HG02840 (cell line): ENCODE measurements around the gene LRRC73.
"Not testable (repeated sequence)": the region's sequence is repeated elsewhere in the genome, so short reads cannot be mapped to it uniquely, and the experiment has no call there.

Source experiments
- ATAC-seq: cut with Tn5 transposase; IDR thresholded peaks from one replicate; pipeline ENCODE4 v1.9.1; 2021; ENCODE audit warnings: mild to moderate bottlenecking, moderate library complexity, moderate number of reproducible peaks; ENCODE audit not compliant: unreplicated experiment, low FRiP score

LRRC73 gene

DNA sequence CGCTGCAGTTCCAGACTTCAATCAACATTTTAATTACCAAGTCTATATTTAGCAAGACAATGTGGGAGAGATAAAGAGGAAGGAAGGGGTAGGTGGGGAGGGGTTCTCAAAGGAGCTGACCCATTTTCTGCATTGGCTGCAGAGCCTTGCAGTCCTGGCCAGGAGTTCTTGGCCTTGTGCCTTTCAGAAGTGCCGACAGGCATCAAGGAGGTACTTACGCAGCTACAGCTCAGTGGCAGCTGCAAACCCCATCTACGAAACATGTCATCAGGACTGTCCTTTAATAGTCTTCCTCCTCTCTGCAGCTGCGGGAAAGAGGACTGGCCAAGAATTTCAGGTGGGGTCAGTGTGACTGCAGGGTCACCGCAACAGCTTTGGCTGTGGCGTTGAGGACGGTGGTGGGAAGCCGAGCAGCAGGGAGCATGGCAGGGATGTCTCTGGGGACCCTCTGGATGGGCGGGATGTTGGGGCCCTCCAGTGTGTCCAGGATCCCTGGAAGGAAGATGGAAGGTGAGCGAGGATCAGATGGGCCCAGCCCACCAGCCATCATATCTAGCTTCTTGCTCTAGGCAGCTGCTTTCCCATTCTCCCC is 1.8 kb upstream of the LRRC73 start:
- no peak for ATAC-seq

DNA sequence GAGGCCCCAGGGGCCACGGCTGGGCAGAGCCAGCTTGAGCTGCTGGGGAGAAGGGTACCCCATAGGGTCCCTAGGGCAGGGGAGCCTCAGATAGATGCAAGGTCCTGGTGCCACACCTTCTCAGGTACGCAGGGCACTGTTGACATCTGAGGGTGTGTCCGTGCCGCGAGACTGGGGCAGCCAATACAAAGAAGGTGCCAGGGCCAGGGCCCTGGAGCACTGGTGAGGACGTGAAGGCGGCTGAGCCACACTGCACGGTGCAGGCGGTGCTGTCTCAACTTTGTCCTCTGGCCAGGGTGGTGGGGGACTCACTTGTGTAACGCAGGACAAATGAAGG is 649 bp upstream of the LRRC73 start:
- ATAC-seq = no peak

DNA sequence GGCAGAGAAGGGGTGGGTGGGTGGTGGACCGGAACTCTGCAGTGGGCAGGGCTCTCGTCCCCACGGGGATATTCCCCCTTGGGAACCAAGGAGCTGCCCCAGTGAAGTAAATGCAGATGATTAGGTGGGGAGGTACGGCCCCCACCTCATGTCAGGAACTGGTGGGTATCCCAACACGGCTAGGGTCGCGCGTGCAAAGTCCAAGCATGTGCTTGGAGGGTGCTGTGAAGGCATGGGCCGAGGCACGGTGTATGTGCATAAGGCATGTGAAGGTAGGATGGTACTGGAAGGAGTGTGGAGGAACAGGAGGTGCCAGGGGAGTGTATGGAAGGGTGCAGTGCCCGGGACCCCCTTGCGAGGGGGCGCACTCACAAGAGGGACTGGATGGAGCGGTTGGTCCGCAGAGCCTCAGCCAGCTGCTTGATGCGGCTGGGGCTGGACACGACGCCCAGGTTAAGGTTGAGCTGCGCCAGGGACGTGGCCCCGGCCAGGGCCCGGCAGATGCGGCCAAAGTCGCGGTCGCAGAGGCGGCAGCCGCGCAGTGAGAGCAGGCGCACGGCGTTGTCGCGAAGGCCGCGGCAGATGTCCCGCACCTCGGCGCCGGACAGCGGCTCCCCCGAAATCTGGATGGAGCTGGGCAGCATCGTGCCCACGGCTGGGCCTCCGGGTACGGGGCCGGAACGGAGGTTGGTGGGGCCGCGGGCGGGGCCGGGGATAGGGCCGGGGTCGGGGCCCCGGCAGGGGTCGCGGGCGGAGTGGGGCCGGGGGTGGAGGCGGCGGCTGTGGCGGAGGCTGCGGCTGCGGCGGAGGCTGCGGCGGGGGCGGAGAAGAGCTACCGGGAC is 783 bp downstream of the LRRC73 start:
- ATAC-seq = no peak

DNA sequence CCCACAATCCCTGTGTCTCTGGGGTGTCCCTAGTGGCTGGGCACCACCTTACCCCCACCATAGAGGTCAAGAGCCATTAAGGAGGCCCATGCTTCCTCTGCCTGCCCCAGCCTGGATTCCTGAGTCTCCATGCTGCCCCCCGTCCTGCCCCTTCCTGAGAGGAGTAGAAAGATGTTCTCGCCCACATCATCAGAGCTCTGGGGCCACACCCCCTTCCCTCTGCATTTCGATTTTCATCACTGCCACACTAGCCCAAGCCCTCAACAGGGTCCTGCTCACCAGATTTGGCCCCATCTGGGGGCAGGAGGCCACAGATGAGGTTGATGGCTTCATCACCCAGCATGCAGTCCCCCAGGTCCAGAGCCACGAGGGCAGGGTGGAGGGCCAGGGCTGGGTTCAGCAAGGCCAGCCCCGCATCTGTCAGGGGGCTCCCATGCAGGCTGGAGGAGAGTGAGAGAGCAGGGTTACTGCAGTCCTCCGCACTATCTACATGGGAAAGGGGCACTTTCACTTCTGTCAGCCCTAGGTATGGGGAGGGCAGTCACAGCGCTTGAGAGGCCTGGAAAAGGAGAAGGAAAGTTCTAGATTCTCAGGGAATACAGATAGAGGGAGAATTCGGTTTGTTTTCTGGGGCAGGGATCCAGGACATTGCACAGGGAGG is 1.5 kb downstream of the LRRC73 start:
- ATAC-seq = no peak

DNA sequence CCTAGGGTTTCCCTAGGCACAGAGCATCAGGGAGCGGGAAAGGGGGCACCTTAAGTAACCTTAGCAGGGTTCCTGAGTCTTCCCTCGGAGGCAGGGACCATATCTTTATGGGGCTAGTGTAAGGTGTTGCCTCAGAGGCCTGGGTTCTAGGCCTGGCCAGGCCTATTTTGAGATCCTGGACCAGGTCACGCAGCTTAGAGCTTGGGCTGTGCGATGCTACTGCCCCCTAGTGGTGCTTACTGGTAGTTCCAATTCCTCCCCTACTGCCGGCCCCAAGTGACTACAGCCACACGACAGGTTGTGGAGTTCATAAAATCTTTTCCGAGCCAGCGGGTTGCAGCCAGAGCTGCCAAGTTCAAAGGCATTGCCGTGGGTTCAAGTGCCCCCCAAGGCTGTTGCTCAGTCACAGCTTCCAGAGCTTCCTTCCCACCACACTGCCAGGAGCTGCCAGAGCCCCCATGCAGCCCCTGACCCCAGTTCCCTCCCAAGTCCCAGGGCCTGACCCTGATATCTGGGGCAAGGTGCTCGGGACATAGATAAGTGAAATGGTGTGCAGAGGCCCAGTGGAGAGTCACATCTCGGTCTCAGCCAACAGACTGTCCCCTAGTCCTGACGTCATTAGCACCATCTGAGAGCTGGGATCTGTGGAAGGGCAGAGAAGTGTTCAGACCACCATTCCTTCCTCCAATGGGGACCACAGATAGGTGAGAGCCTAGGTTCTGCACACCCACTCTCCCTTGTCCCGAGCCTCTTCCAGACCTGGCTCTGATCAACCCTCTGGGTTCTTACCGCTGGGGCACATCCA is 3.3 kb downstream of the LRRC73 start:
- no peak for ATAC-seq

DNA sequence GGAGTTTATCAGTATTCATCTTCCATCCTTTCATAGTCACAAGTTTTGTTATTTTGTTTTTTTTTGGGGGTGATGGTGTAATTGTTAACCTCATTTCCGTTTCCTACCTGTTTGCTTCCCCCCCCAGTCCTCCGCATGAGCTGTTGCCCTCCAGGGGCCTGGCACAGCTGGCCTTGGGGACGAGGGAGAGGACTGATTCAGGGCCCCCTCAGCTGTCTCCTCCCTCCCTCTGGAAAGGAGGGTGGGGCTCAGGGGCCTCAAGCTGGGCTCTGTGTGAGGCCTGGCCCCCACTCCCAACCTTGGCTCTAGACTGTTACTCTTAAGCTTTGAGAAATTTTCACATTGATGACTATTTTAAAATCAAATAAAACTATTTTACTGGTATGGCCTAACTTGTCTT is 4.0 kb downstream of the LRRC73 start:
- no peak for ATAC-seq

DNA sequence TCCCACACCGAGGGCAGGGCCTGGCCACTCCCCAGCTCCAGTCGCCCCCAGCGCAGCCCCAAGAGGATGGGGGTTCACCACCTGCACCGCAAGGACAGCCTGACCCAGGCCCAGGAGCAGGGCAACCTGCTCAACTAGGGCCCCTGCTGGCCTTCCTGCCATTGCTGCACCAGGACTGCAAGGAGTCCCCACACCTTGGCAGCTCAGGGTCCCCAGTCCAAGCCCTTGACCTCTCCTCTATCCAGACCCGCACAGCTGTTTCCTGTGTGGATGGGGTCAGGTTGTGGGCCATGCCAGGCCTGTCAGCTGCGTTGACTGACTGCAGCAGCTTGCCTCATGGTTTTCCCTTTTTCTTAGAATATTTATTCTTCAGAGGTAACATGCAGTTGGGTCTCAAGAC is 4.4 kb downstream of the LRRC73 start:
- ATAC-seq = no peak

DNA sequence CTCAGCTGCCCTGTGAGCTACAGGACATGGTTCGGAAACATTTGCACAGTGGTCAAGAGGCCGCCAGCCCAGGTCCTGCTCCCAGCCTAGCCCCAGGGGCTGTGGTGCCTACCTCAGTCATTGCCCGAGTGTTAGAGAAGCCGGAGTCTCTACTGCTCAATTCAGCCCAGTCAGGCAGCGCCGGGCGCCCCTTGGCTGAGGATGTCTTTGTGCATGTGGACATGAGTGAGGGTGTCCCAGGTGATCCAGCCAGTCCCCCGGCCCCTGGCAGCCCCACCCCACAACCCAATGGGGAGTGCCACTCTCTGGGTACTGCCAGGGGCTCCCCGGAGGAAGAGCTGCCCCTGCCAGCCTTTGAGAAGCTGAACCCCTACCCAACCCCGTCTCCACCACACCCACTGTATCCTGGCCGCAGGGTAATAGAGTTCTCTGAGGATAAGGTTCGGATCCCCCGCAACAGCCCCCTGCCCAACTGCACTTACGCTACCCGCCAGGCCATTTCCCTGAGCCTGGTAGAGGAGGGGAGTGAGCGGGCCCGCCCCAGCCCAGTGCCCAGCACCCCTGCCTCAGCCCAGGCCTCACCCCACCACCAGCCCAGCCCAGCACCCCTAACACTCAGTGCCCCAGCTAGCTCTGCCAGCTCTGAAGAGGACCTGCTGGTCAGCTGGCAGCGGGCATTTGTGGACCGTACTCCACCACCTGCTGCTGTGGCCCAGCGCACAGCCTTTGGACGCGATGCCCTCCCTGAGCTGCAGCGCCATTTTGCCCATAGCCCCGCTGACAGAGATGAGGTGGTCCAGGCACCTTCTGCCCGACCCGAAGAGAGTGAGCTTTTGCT is 5.2 kb downstream of the LRRC73 start:
- no peak for ATAC-seq

- no peak for ATAC-seq
These were observed 6.7 kb downstream of the LRRC73 start for GRCh38 chr6:43503443-43503842.

DNA sequence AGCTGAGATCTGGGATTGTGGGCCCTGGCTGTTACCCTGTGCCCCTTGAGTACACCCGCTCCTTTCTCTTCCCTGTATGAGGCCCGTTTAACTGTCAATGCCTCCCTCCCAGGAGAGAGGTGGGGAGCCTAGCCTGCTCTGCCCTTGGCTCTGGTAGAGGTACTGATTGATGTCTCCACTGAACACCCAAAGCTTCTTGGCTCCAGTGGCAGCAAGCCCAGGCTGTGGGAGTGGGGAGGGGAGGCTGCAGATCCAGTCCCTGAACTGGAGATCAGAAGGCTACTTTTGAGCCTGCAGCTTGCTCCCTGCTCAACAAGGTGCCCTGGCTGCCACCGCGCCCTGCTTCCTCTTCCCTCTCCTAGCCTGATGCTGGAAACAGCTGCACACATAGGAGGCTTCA is 7.5 kb downstream of the LRRC73 start:
- ATAC-seq = no peak

- no peak for ATAC-seq
These were observed 9.2 kb downstream of the LRRC73 start for GRCh38 chr6:43500921-43501320.

- no peak for ATAC-seq
These were observed 10.9 kb downstream of the LRRC73 start for GRCh38 chr6:43499028-43499815.

DNA sequence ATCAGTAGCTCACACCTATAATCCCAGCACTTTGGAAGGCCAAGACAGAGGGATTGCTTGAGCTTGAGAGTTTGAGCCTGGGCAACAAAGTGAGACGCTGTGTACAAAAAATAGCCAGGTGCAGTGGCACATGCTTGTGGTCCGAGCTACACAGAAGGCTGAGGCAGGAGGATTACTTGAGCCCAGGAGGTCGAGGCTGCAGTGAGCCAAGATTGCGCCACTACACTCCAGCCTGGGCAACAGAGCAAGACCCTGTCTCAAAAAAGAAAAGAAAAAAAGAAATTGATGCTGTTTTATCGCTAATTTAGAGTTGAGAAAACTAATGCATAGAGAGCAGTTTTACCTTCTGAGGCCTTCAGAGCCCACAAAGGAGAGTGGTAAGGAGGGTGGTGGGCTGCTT is 11.9 kb downstream of the LRRC73 start:
- not testable (repeated sequence) for ATAC-seq

DNA sequence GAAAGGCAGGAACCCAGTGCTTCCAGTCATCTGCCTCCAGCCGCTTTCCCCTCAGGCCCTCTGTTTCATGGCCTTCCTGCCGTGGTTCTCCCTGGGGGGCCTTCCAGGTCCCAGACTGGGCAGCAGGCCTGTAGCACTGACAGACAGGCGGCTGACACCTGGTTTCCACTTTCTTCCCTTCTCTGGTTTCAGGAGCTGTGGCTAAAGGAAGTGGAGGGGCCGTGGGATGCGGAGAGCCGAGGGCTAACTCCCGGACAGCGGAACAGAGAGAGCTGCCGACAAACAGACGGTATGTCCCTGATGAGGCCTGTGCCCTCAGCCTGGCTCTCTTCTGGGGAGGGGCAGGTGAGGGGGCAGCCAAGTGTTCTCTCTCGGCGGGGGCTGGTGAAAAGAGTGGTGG is 12.5 kb downstream of the LRRC73 start:
- no peak for ATAC-seq

- no peak for ATAC-seq
These were observed 13.1 kb downstream of the LRRC73 start for GRCh38 chr6:43497129-43497396.

DNA sequence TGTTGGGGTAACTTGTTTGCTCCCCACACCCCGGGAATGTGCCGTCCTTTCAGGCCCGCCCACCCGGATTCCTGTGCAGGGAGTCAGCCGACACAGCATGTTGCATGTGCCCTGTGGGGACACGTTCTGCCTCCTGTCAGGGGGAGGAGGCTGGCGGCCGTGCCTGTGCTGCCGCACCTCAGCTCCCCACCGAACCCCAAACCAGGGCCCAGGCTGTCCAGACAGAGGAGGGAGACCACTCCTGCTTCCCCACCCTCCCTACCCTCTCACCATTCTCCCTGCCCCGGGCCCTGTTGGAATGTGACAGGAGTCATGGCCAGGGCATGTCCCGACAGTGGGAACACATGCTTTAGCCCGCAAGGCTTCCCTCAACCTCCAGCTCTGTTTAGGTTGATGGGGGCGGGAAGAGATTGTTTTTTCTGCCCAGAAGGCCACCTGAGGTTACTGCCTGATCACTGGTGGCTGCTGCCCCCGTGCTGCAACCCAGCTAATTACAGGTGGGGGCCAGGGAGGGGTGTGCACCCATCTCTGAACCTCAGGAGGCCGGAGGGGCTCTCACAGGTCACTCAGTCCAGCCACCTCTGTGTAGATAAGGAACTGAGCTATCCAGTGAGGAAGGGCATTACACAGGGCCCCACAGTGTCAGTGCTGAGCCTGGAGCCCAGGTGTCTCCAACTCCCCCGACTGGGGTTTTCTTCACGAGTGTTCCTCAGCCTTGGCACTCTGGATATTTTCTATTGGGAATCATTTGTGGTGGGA is 13.6 kb downstream of the LRRC73 start:
- ATAC-seq = no peak

DNA sequence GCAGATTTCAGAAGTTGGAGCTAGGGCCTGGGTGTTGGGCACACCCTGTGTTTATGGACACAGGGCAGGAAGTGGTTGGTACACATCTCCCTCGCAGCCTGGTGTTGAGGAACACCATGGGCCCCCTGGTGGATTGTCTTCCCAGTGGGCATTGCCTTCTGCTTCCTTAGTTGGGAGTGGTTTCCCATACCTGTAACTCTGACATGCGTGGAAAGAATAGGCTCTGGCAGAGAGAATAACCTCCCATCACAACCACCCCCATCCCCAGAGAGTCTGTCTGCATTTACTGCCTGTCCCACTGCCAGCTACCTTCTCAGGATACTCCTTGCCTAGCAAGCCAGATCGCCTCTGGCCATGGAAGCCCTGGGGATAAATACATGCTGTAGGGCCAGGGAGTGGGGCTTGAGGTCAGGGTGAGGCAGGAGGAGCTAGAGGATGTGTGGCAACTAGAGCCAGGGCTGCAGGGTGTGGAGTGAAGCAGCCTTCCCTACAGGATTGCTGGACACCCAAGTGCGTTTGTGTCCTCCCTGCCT is 14.7 kb downstream of the LRRC73 start:
- ATAC-seq = no peak

DNA sequence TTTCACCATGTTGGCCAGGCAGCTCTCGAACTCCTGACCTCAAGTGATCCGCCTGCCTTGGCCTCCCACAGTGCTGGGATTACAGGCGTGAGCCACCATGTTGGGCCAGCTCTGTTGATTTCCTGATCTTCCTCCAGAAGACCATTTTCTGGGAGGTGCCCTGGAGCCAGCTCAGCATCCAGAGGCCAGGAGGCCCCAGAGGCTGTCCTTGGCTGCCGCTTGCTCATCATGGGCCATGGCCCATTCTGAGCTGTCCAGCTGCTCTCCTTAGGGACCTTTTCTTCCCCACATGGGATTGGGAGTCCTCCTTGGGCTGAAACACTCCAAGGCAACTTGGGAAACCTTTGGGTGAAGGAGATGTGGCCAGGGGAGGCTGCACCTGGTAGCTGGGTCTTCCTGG is 15.4 kb downstream of the LRRC73 start:
- ATAC-seq = no peak

GRCh38 chr6:43494321-43494720 is 15.8 kb downstream of the LRRC73 start:
- no peak for ATAC-seq
